ENCODE measurements around the gene RBMS1. TPM values are rescaled to one million over a fixed set of nuclear protein-coding genes. Genes with fewer than 3 reads are reported as not detected.

The RBMS1 gene
- total RNA-seq, 2 experiments from 2014 or later, result 84.7 to 87.9 TPM

DNA sequence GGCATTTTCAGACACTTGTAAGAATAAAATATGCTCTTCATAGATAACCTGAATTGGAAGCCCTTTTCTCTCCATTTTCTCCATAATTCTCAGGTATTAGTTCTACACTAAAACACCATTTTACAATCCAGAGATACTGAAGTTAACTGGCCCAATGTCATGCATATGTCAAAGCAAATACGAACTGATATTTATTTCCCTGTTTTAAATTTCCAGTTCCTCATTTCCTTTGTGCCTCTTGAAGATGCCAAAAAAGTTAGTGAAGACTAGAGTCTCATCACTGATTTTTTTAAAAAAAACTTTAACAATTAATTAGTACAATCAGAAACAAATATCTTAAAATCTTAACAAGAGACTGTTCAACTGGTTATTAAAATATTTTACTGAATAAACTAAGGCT is 240.7 kb downstream of the RBMS1 start:
- ATAC-seq (no peak), DNase-seq (no peak)
- Mint-ChIP-seq H3K4me3 (no peak overlapping the region), H3K9me3 (ENCODE audit: insufficient read depth) (no peaks in the 10 kb centered on the region), H3K27me3 (ENCODE audit: low read depth) (peaks cover 18% of the 10 kb centered on the region), H3K36me3 (ENCODE audit: low read depth) (no peaks in the 10 kb centered on the region), H3K27ac (no peak overlapping the region), H3K4me1 (ENCODE audit: low read depth) (no peaks in the 10 kb centered on the region)
- ChIA-PET CTCF (interaction anchor here (0.6 to 2.6 kb wide), 17 partner anchors 9 to 767 kb away, joined by 3 to 20 read pairs (median 4); no protein-coding TSS in a partner anchor), POLR2A (no interaction called here)

GRCh38 chr2:160252278-160252887 is 241.2 kb downstream of the RBMS1 start:
- H3K9me3 Mint-ChIP-seq (ENCODE audit: insufficient read depth), result no peaks in the 10 kb centered on the region
- DNase-seq (no peak), ATAC-seq (no peak)
- H3K27me3 Mint-ChIP-seq (ENCODE audit: low read depth), result peaks cover 18% of the 10 kb centered on the region
- CTCF ChIA-PET, result interaction anchor here (0.6 to 2.6 kb wide), 31 partner anchors 9 to 768 kb away, joined by 3 to 20 read pairs (median 4); no protein-coding TSS in a partner anchor
- H3K4me1 Mint-ChIP-seq (ENCODE audit: low read depth), result no peaks in the 10 kb centered on the region
- no peaks in the 10 kb centered on the region for H3K36me3 Mint-ChIP-seq (ENCODE audit: low read depth)
- POLR2A ChIA-PET, result interaction anchor here (0.6 kb wide), 1 partner anchor 638 kb away, joined by 3 read pairs; no protein-coding TSS in a partner anchor
- no peak overlapping the region for H3K27ac Mint-ChIP-seq
- no peak overlapping the region for H3K4me3 Mint-ChIP-seq

DNA sequence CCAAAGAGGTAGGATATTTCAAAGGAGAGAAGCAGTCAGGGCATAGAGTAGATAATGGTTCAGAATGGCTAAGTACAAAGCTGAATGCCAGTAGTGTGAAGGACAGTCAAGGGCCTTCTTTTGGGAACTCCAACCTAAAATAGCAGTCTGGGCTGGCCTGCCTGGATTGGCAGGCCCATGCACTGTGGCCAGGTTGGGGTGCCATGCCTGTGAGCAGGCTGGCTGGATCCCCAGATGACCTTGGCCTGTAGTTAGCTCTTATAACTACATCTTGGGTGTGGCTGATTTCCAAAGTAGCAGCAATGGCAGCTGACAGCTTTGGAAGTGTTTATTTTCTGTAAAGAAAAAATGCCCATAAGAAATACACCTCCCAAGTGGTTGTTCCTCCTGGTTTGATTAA is 242.0 kb downstream of the RBMS1 start:
- H3K4me1 Mint-ChIP-seq (ENCODE audit: low read depth), result no peaks in the 10 kb centered on the region
- H3K36me3 Mint-ChIP-seq (ENCODE audit: low read depth), result no peaks in the 10 kb centered on the region
- H3K9me3 Mint-ChIP-seq (ENCODE audit: insufficient read depth), result no peaks in the 10 kb centered on the region
- ChIA-PET CTCF (interaction anchor here (0.6 to 2.6 kb wide), 26 partner anchors 11 to 743 kb away, joined by 3 to 20 read pairs (median 4); no protein-coding TSS in a partner anchor), POLR2A (no interaction called here)
- no peak overlapping the region for H3K27ac Mint-ChIP-seq
- H3K27me3 Mint-ChIP-seq (ENCODE audit: low read depth), result peaks cover 18% of the 10 kb centered on the region
- DNase-seq, result no peak
- no peak overlapping the region for H3K4me3 Mint-ChIP-seq
- no peak for ATAC-seq

GRCh38 chr2:160249876-160250275 is 243.7 kb downstream of the RBMS1 start:
- ChIA-PET POLR2A (no interaction called here), CTCF (no interaction called here)
- DNase-seq (no peak), ATAC-seq (no peak)
- H3K27me3 Mint-ChIP-seq (ENCODE audit: low read depth), result peaks cover 18% of the 10 kb centered on the region
- no peaks in the 10 kb centered on the region for H3K9me3 Mint-ChIP-seq (ENCODE audit: insufficient read depth)
- no peak overlapping the region for H3K4me3 Mint-ChIP-seq
- no peak overlapping the region for H3K27ac Mint-ChIP-seq
- H3K36me3 Mint-ChIP-seq (ENCODE audit: low read depth), result no peaks in the 10 kb centered on the region
- no peaks in the 10 kb centered on the region for H3K4me1 Mint-ChIP-seq (ENCODE audit: low read depth)

- DNase-seq (no peak), ATAC-seq (no peak)
- Mint-ChIP-seq H3K4me1 (ENCODE audit: low read depth) (no peaks in the 10 kb centered on the region), H3K27ac (no peak overlapping the region), H3K9me3 (ENCODE audit: insufficient read depth) (no peaks in the 10 kb centered on the region), H3K36me3 (ENCODE audit: low read depth) (no peaks in the 10 kb centered on the region), H3K27me3 (ENCODE audit: low read depth) (peaks cover 10% of the 10 kb centered on the region), H3K4me3 (no peak overlapping the region)
- POLR2A ChIA-PET, result no interaction called here
- CTCF ChIA-PET, result interaction anchor here (1.0 kb wide), 1 partner anchor 23 kb away, joined by 4 read pairs; no protein-coding TSS in a partner anchor
These were observed 246.1 kb downstream of the RBMS1 start for GRCh38 chr2:160247296-160248035.

DNA sequence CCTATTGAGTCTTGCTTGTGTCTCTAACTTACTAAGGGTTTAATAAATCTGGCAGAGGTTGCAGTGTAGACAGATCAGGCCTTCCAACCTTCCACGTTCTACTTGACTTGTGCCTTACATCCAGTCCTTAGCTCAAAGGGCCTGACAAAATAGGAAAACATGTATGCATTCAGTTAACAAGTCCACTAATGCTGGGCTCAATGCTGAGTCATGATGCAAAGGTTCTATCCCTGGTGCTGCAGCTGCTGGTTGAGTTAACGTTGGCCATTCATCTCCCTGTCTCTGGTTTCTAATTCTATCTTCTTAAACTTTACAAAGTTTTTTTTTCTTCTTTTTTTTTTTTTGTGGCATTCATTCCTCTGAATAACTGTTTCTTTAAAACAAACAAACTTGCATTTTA is 247.3 kb downstream of the RBMS1 start:
- H3K27ac Mint-ChIP-seq, result no peak overlapping the region
- H3K36me3 Mint-ChIP-seq (ENCODE audit: low read depth), result no peaks in the 10 kb centered on the region
- no peak for DNase-seq
- ChIA-PET CTCF (interaction anchor here (0.7 kb wide), 1 partner anchor 1025 kb away, joined by 3 read pairs; no protein-coding TSS in a partner anchor), POLR2A (no interaction called here)
- no peaks in the 10 kb centered on the region for H3K4me1 Mint-ChIP-seq (ENCODE audit: low read depth)
- H3K27me3 Mint-ChIP-seq (ENCODE audit: low read depth), result peaks cover 7% of the 10 kb centered on the region
- H3K9me3 Mint-ChIP-seq (ENCODE audit: insufficient read depth), result no peaks in the 10 kb centered on the region
- ATAC-seq, result no peak
- no peak overlapping the region for H3K4me3 Mint-ChIP-seq

GRCh38 chr2:160245614-160246155 is 247.9 kb downstream of the RBMS1 start:
- H3K27me3 Mint-ChIP-seq (ENCODE audit: low read depth), result peaks cover 4% of the 10 kb centered on the region
- no peaks in the 10 kb centered on the region for H3K9me3 Mint-ChIP-seq (ENCODE audit: insufficient read depth)
- ChIA-PET POLR2A (no interaction called here), CTCF (no interaction called here)
- H3K27ac Mint-ChIP-seq, result no peak overlapping the region
- ATAC-seq (no peak), DNase-seq (no peak)
- no peaks in the 10 kb centered on the region for H3K36me3 Mint-ChIP-seq (ENCODE audit: low read depth)
- H3K4me3 Mint-ChIP-seq, result no peak overlapping the region
- H3K4me1 Mint-ChIP-seq (ENCODE audit: low read depth), result no peaks in the 10 kb centered on the region

- ATAC-seq (no peak), DNase-seq (no peak)
- Mint-ChIP-seq H3K27me3 (ENCODE audit: low read depth) (peaks cover 3% of the 10 kb centered on the region), H3K4me1 (ENCODE audit: low read depth) (no peaks in the 10 kb centered on the region), H3K27ac (no peak overlapping the region), H3K36me3 (ENCODE audit: low read depth) (no peaks in the 10 kb centered on the region), H3K4me3 (no peak overlapping the region), H3K9me3 (ENCODE audit: insufficient read depth) (no peaks in the 10 kb centered on the region)
- CTCF ChIA-PET, result no interaction called here
- POLR2A ChIA-PET, result no interaction called here
These were observed 250.6 kb downstream of the RBMS1 start for GRCh38 chr2:160242893-160243564.

GRCh38 chr2:160241251-160242137 is 252.1 kb downstream of the RBMS1 start:
- no peaks in the 10 kb centered on the region for H3K36me3 Mint-ChIP-seq (ENCODE audit: low read depth)
- no peak overlapping the region for H3K4me3 Mint-ChIP-seq
- ChIA-PET POLR2A (interaction anchor here (0.5 kb wide), 1 partner anchor 1117 kb away, joined by 4 read pairs; no protein-coding TSS in a partner anchor), CTCF (interaction anchor here (0.6 to 2.0 kb wide), 2 partner anchors 10 to 12 kb away, joined by 3 to 9 read pairs; no protein-coding TSS in a partner anchor)
- H3K27me3 Mint-ChIP-seq (ENCODE audit: low read depth), result peaks cover 8% of the 10 kb centered on the region
- ATAC-seq (no peak), DNase-seq (no peak)
- H3K9me3 Mint-ChIP-seq (ENCODE audit: insufficient read depth), result no peaks in the 10 kb centered on the region
- H3K27ac Mint-ChIP-seq, result no peak overlapping the region
- no peaks in the 10 kb centered on the region for H3K4me1 Mint-ChIP-seq (ENCODE audit: low read depth)

DNA sequence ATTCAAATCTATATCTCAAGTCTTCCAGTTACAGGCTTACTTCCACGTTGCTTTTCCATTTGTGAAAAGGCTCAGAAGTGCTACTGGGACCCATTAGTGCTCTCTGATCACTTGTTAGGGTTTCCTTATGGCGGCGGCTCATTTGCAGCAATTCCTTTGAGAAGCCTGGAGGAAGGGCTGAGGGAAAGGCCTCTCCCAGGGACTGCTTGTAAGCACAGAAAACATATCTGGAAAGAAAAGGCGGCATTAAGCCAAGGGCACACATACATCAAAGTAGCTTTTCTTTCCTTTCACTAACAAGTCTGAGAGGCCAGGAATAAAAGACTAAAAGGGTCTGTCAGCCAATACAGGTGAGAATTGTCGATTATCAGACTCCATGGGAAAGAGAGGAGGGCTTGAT is 254.2 kb downstream of the RBMS1 start:
- H3K27ac Mint-ChIP-seq, result no peak overlapping the region
- H3K4me3 Mint-ChIP-seq, result no peak overlapping the region
- ChIA-PET POLR2A (no interaction called here), CTCF (interaction anchor here (1.5 kb wide), 1 partner anchor 9 kb away, joined by 5 read pairs; no protein-coding TSS in a partner anchor)
- H3K4me1 Mint-ChIP-seq (ENCODE audit: low read depth), result no peaks in the 10 kb centered on the region
- DNase-seq (no peak), ATAC-seq (no peak)
- H3K27me3 Mint-ChIP-seq (ENCODE audit: low read depth), result peaks cover 8% of the 10 kb centered on the region
- H3K36me3 Mint-ChIP-seq (ENCODE audit: low read depth), result no peaks in the 10 kb centered on the region
- H3K9me3 Mint-ChIP-seq (ENCODE audit: insufficient read depth), result no peaks in the 10 kb centered on the region

DNA sequence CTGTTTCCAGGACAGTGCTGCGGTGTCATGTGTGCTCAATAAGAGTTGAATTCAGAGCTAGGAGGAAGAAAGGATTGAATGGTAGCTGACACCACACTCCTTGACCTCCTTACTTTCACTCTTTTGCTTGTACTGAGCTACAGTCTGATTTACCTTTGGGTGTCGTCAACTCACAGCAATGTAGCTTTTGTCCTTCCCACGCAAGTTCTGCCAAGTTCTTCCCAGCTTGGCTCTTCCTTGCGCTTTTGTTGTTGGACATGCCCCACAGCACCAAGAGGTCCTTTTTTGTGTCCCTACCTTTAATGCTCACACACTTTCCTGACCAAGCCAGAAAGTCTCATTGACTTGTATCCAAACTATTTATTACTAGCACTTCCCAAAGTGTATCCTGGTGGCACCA is 255.2 kb downstream of the RBMS1 start:
- H3K9me3 Mint-ChIP-seq (ENCODE audit: insufficient read depth), result no peaks in the 10 kb centered on the region
- POLR2A ChIA-PET, result interaction anchor here (0.7 kb wide), 1 partner anchor 26 kb away, joined by 3 read pairs; no protein-coding TSS in a partner anchor
- no peaks in the 10 kb centered on the region for H3K4me1 Mint-ChIP-seq (ENCODE audit: low read depth)
- H3K27ac Mint-ChIP-seq, result no peak overlapping the region
- DNase-seq, result no peak
- ATAC-seq, result no peak
- CTCF ChIA-PET, result no interaction called here
- H3K27me3 Mint-ChIP-seq (ENCODE audit: low read depth), result peaks cover 14% of the 10 kb centered on the region
- no peaks in the 10 kb centered on the region for H3K36me3 Mint-ChIP-seq (ENCODE audit: low read depth)
- H3K4me3 Mint-ChIP-seq, result no peak overlapping the region

All from activated CD8-positive, alpha-beta T cell treated with anti-CD3 and anti-CD28 coated beads, Interleukin-2, amount 10 ng/mL, durations not matched to agents 7 days and 5 days (primary cell).